HepG2 (cell line): ENCODE data around the gene GNG5. TPM values are rescaled to one million over a fixed set of nuclear protein-coding genes. Genes with fewer than 3 reads are reported as not detected.

ENCODE experiments used
- CREB1 ChIP-seq, 2 experiments: fragments of 450-650 bp in 1 of 2; IDR thresholded peaks; 2 replicates each; pipeline ENCODE4 v1.6.1; 2016 to 2017; ENCODE audit warnings: control low read depth in 1 of 2, mild to moderate bottlenecking in 1 of 2, missing compliant biosample characterization in 1 of 2, missing genetic modification characterization in 1 of 2
- DMAP1 ChIP-seq: IDR thresholded peaks from 2 replicates; pipeline ENCODE4 v1.6.1; 2016
- MTA1 ChIP-seq: sonication (generic); formaldehyde crosslinking; IDR thresholded peaks from 2 replicates; pipeline ENCODE4 v1.4.0; 2020; ENCODE audit warnings: missing genetic modification reagents, mild to moderate bottlenecking, borderline replicate concordance
- SMC3 ChIP-seq: IDR thresholded peaks from 2 replicates; pipeline ENCODE4 v1.6.1; 2011; ENCODE audit warnings: low read length, improper control_type of control experiment
- ZNF230 ChIP-seq: sonication (generic); formaldehyde crosslinking; IDR thresholded peaks from 2 replicates; pipeline ENCODE4 v1.4.0; 2020; ENCODE audit warnings: mild to moderate bottlenecking, missing genetic modification reagents
- ZSCAN9 ChIP-seq: IDR thresholded peaks from 2 replicates; pipeline ENCODE4 v1.6.1; 2016; ENCODE audit warnings: borderline replicate concordance
- polyA plus RNA-seq, 8 experiments: library from polyadenylated mRNA; depleted of rRNA in 3 of 8; stranded (reverse) in 7 of 8; unstranded in 1 of 8; fragments of >200 nt; fragmentation: Illumina TruSeq in 4 of 8; extraction: Trizol in 4 of 8; gene quantifications; 2 replicates each; pipeline versions ENCODE4 v1.2.1 to v1.2.3, GENCODE V29; 2011 to 2016; ENCODE audit warnings: low read depth in 4 of 8, missing spikeins in 1 of 8, mixed read lengths in 1 of 8; ENCODE audit not compliant: insufficient read depth in 1 of 8
- total RNA-seq, 5 experiments: library from RNA; depleted of rRNA; stranded (reverse); fragments of >200 nt; fragmentation: Illumina TruSeq; extraction: Trizol; gene quantifications; 2 replicates each; pipeline ENCODE4 v1.2.3, GENCODE V29; 2016; ENCODE audit warnings: low read depth in 1 of 5
- TF ChIP-seq, protein P1 (sequence below): sonication (generic); formaldehyde crosslinking; IDR thresholded peaks from one replicate; pipeline ENCODE4 v1.5.1; 2020; ENCODE audit warnings: mild to moderate bottlenecking, missing genetic modification reagents; ENCODE audit errors: not compliant biosample characterization
- TF ChIP-seq, protein P2 (sequence below): sonication (generic); formaldehyde crosslinking; IDR thresholded peaks from 2 replicates; pipeline ENCODE4 v1.5.0; 2020; ENCODE audit warnings: missing genetic modification reagents
- TF ChIP-seq, protein P3 (sequence below): sonication (generic); formaldehyde crosslinking; conservative IDR thresholded peaks from 2 replicates; pipeline ENCODE4 v1.8.1; 2023; ENCODE audit warnings: missing genetic modification reagents
- TF ChIP-seq, protein P4 (sequence below): sonication (generic); formaldehyde crosslinking; IDR thresholded peaks from 2 replicates; pipeline ENCODE4 v1.4.0; 2020; ENCODE audit warnings: low read depth, mild to moderate bottlenecking, missing genetic modification reagents
- TF ChIP-seq, protein P5 (sequence below): sonication (generic); formaldehyde crosslinking; IDR thresholded peaks from 2 replicates; pipeline ENCODE4 v1.8.1; 2023; ENCODE audit warnings: missing genetic modification reagents, inconsistent platforms, borderline replicate concordance
- TF ChIP-seq, protein P6 (sequence below): sonication (generic); formaldehyde crosslinking; IDR thresholded peaks from 2 replicates; pipeline ENCODE4 v1.5.0; 2020; ENCODE audit warnings: missing genetic modification reagents, mild to moderate bottlenecking, borderline replicate concordance

Gene GNG5
- total and polyA plus RNA-seq, 2 of the 13 experiments (the other 11 are each of a cell fraction or from before 2014, with no cell fraction given): 103 to 137 TPM

DNA sequence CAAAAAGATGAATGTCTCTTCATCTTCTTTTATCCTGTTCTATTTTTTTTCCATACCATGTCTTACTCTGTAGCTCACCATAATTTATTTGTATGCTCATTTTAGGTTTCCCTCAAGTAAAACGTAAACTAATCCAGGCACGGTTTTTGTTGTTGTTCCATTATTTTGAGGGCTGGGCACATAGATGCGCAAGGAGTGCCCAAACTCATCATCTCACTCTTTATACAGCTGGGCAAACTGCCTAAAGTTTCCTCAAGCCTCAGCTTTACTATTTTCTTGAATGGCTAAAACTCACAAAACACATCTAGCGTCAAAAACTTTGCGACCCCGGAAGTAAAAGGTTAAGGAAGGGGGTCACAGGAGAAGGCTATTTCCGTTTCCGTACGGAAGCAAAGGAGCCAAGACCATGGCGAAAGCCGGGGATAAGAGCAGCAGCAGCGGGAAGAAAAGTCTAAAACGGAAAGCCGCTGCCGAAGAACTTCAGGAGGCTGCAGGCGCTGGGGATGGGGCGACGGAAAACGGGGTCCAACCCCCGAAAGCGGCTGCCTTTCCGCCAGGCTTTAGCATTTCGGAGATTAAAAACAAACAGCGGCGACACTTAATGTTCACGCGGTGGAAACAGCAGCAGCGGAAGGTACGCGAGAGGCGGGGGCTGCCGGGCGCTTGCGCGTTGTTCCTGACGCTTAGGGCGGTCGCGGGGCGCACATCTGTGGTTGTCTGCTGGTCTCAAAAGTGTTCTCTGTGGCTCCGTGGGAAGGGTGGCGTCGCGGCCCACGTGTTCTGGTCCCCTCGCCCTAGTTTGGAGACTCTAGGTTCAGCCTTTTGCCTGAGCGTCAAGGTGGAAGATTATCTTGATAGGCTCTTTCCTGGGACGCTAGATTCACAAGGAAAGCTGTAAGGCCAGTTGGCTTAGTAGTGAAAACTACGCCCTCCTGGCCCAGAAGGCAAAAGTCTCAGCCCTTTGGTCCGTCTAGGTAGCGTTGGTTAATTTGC lies 27.2 kb downstream of the GNG5 start, which contains the start of gene RPF1 (continued):
- TF ChIP-seq, protein P1, sequence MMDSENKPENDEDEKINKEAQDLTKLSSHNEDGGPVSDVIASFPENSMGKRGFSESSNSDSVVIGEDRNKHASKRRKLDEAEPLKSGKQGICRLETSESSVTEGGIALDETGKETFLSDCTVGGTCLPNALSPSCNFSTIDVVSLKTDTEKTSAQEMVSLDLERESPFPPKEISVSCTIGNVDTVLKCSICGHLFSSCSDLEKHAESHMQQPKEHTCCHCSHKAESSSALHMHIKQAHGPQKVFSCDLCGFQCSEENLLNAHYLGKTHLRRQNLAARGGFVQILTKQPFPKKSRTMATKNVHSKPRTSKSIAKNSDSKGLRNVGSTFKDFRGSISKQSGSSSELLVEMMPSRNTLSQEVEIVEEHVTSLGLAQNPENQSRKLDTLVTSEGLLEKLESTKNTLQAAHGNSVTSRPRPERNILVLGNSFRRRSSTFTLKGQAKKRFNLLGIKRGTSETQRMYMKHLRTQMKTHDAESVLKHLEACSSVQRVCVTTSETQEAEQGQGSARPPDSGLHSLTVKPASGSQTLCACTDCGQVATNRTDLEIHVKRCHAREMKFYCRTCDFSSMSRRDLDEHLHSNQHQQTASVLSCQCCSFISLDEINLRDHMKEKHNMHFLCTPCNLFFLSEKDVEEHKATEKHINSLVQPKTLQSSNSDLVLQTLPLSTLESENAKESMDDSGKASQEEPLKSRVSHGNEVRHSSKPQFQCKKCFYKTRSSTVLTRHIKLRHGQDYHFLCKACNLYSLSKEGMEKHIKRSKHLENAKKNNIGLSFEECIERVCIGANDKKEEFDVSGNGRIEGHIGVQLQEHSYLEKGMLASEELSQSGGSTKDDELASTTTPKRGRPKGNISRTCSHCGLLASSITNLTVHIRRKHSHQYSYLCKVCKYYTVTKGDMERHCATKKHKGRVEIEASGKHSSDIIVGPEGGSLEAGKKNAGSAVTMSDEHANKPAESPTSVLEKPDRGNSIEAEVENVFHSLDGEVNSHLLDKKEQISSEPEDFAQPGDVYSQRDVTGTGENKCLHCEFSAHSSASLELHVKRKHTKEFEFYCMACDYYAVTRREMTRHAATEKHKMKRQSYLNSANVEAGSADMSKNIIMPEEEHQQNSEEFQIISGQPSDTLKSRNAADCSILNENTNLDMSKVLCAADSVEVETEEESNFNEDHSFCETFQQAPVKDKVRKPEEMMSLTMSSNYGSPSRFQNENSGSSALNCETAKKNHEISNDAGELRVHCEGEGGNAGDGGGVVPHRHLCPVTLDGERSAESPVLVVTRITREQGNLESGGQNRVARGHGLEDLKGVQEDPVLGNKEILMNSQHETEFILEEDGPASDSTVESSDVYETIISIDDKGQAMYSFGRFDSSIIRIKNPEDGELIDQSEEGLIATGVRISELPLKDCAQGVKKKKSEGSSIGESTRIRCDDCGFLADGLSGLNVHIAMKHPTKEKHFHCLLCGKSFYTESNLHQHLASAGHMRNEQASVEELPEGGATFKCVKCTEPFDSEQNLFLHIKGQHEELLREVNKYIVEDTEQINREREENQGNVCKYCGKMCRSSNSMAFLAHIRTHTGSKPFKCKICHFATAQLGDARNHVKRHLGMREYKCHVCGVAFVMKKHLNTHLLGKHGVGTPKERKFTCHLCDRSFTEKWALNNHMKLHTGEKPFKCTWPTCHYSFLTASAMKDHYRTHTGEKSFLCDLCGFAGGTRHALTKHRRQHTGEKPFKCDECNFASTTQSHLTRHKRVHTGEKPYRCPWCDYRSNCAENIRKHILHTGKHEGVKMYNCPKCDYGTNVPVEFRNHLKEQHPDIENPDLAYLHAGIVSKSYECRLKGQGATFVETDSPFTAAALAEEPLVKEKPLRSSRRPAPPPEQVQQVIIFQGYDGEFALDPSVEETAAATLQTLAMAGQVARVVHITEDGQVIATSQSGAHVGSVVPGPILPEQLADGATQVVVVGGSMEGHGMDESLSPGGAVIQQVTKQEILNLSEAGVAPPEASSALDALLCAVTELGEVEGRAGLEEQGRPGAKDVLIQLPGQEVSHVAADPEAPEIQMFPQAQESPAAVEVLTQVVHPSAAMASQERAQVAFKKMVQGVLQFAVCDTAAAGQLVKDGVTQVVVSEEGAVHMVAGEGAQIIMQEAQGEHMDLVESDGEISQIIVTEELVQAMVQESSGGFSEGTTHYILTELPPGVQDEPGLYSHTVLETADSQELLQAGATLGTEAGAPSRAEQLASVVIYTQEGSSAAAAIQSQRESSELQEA: no peak
- TF ChIP-seq, protein P2, sequence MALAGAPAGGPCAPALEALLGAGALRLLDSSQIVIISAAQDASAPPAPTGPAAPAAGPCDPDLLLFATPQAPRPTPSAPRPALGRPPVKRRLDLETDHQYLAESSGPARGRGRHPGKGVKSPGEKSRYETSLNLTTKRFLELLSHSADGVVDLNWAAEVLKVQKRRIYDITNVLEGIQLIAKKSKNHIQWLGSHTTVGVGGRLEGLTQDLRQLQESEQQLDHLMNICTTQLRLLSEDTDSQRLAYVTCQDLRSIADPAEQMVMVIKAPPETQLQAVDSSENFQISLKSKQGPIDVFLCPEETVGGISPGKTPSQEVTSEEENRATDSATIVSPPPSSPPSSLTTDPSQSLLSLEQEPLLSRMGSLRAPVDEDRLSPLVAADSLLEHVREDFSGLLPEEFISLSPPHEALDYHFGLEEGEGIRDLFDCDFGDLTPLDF: peak; percentile 34; the same call in 1 of the 2 replicates
- TF ChIP-seq MTA1 (CRISPR knock-in tag): peak; percentile 33; the same call in 1 of the 2 replicates
- TF ChIP-seq, protein P3, sequence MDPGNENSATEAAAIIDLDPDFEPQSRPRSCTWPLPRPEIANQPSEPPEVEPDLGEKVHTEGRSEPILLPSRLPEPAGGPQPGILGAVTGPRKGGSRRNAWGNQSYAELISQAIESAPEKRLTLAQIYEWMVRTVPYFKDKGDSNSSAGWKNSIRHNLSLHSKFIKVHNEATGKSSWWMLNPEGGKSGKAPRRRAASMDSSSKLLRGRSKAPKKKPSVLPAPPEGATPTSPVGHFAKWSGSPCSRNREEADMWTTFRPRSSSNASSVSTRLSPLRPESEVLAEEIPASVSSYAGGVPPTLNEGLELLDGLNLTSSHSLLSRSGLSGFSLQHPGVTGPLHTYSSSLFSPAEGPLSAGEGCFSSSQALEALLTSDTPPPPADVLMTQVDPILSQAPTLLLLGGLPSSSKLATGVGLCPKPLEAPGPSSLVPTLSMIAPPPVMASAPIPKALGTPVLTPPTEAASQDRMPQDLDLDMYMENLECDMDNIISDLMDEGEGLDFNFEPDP (CRISPR knock-in tag): no peak
- TF ChIP-seq CREB1 (IDR thresholded peaks at IDR 0.05): no peak
- TF ChIP-seq CREB1 (CRISPR knock-in tag; IDR thresholded peaks at IDR 0.05): peak; percentile 83
- peak; percentile 20; the same call in 1 of the 2 replicates for TF ChIP-seq ZSCAN9 (CRISPR knock-in tag)
- TF ChIP-seq, protein P4, sequence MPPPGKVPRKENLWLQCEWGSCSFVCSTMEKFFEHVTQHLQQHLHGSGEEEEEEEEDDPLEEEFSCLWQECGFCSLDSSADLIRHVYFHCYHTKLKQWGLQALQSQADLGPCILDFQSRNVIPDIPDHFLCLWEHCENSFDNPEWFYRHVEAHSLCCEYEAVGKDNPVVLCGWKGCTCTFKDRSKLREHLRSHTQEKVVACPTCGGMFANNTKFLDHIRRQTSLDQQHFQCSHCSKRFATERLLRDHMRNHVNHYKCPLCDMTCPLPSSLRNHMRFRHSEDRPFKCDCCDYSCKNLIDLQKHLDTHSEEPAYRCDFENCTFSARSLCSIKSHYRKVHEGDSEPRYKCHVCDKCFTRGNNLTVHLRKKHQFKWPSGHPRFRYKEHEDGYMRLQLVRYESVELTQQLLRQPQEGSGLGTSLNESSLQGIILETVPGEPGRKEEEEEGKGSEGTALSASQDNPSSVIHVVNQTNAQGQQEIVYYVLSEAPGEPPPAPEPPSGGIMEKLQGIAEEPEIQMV (CRISPR knock-in tag): no peak
- TF ChIP-seq, protein P5, sequence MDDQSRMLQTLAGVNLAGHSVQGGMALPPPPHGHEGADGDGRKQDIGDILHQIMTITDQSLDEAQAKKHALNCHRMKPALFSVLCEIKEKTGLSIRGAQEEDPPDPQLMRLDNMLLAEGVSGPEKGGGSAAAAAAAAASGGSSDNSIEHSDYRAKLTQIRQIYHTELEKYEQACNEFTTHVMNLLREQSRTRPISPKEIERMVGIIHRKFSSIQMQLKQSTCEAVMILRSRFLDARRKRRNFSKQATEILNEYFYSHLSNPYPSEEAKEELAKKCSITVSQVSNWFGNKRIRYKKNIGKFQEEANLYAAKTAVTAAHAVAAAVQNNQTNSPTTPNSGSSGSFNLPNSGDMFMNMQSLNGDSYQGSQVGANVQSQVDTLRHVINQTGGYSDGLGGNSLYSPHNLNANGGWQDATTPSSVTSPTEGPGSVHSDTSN: no peak
- TF ChIP-seq, protein P6, sequence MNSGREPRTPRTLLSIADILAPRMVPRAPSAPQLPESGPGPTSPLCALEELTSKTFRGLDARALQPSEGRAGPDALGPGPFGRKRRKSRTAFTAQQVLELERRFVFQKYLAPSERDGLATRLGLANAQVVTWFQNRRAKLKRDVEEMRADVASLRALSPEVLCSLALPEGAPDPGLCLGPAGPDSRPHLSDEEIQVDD (CRISPR knock-in tag): 0 out of 2 replicates have a peak, but pooled peaks have one; percentile 35
- TF ChIP-seq SMC3: no peak
- TF ChIP-seq ZNF230 (CRISPR knock-in tag): 0 out of 2 replicates have a peak, but pooled peaks have one; percentile 63
- peak; percentile 95; the same call in 1 of the 2 replicates for TF ChIP-seq DMAP1 (CRISPR knock-in tag)
